GM21576 (cell line): ENCODE measurements around the gene PCTP.

ENCODE experiments used
- ATAC-seq: cut with Tn5 transposase; IDR thresholded peaks from one replicate; pipeline ENCODE4 v1.9.1; 2021; ENCODE audit warnings: mild to moderate bottlenecking, moderate library complexity; ENCODE audit not compliant: unreplicated experiment

PCTP gene

GRCh38 chr17:55785181-55785580, 34.3 kb downstream of the PCTP start:
- ATAC-seq, result no peak

DNA sequence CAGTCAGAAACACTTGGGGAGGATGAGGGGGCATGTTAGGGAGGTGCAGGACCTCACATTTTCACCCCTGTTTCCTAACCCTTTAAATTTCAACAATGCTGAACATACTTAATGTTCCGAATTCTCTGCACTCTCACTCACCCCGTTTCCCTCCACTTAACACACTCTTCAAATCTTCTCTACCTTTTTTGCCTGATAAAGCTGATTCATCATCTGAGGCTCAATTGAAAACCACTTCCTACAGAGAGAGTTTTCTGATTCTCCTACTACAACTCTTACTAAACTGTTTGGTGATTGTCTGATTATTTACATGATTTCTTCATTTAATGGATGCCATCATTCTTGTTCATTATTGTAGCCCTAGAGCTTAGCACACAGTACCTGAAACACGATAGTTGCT, 42.4 kb downstream of the PCTP start:
- ATAC-seq, result no peak

DNA sequence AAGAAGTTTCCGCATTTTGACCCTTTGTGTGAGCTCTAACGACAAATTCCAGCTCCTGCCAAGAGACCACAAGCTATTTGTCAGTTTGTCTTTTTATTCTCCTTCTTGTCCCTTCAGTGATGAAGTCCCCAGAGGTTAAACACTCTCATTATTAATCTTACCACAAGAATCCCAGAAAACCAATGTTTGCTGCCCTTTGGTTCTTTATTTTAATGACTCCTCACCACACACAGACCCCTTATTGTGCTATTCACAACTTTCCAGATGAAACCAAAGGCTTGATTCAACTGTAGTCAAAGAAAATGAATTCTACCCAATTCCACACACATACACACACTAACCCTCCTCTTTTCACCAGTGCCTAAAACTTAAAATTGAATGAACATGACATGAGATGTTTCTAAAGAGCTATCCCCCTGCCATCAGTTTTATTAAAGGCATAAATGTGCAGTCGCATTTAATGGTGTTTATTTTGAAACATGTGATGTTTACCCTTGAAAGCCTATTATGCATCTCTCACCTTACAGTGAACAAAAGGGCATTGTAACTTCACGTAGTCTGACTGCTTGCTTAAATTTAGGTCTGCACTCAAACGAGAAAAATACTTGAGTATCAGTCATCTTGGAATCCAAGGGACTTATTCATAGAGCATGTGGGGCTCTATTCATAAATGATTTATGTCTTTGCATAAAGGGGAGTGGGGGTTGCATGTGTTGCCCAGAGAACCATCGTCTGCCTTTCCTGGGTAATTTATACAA, 44.1 kb downstream of the PCTP start:
- no peak for ATAC-seq

- ATAC-seq, result no peak
Measured at GRCh38 chr17:55806745-55807495, 56.1 kb downstream of the PCTP start.

DNA sequence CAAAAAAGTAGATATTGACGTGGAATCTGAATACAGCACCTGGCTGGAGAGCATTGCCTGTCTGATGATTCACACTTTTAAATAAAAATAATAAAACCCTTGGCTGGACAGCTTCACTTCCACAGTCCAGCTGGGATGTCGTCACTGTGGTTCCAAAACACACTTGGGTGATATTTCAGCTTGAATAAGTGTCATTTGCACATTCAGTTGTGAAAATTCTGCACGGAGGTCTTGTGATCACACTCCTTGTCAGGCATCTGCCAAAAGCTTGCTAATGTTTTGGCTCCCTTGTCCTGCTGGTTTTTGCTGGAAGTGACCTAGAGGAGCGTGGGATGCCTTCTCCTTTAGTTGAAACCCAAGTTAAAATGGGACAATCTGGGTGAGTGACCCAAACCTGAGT, 60.7 kb downstream of the PCTP start:
- ATAC-seq, result no peak

DNA sequence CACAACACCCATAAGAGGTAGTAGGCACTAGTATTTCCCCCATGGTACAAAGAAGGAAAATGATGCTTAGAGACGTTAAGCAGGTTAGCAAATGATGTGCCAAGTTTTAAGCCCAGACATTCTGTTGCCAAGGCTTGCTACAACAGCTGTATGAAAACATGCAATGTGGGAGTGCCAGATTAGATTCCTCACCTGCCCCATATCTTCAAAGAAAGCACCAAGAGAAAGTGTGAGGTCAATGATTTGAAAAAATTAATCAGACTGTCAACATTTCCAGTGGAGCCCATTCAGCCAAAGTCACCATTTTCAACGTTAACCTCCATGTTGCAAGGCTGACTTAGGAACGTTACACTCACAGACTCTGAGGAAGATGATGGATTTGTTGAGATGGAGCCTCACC, 61.5 kb downstream of the PCTP start:
- no peak for ATAC-seq

GRCh38 chr17:55813944-55814343, 63.1 kb downstream of the PCTP start:
- no peak for ATAC-seq

DNA sequence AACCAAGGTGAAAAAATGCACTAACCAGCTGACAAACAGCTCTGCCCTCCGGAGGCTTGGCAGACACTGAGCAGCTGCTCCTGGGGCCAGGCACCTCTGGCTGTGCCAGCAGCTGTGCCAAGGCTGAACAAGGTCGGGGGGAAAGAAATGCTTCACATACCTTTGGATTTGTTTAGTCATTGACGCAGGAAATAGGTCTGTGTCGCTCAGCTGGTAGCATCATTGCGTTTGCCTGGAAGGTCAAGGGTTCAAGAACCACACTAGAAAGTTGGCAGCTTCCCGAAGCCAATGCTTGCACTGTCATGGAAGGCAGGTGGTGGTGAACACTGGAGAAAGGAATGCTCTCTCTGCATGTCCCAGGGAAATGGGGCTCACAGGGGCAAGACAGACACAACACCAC, 63.5 kb downstream of the PCTP start:
- no peak for ATAC-seq

DNA sequence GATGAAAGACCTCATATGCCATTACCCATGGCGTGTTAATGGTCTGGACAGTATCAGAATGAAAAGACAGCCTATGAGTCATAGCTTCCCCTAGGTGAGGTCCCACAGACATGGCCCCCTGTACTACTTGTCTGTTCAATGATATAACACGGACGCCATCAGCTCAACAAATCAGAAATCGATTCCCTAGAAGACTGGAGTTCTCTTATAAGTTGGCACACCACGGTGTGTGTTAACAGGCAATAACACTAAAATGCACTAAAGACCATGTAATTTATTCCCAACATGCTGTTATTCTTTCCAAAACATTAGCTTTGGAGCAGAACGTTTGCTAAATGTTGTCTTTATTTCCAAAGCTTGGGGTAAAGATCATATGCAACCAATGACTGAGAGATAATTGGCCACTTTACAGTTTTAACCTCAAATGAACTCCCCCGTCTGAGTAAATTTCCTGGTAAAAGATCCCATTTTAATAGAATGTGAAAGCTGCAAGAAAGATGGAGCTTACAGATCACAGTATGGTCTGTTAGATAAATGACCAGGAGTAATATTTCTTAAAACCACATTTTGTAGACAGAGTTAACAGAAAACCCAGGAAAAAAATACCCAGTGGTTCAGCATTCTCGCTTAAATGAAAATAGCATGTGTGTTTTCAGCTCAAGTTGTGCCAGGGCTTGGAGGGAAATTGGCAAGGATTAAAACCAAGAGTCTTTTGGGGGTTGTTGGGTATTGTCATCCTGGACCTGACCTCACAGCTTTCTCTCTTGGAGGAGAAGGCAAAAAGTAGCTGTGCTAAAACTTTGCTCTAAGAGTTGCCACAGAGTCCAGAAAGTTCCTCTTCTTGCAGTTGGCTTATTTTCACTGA, 65.9 kb downstream of the PCTP start:
- no peak for ATAC-seq

- ATAC-seq, result no peak
Measured at GRCh38 chr17:55817397-55817709, 66.5 kb downstream of the PCTP start.

- no peak for ATAC-seq
Measured at GRCh38 chr17:55818026-55818425, 67.2 kb downstream of the PCTP start.

GRCh38 chr17:55818451-55819375, 67.9 kb downstream of the PCTP start:
- ATAC-seq, result no peak

DNA sequence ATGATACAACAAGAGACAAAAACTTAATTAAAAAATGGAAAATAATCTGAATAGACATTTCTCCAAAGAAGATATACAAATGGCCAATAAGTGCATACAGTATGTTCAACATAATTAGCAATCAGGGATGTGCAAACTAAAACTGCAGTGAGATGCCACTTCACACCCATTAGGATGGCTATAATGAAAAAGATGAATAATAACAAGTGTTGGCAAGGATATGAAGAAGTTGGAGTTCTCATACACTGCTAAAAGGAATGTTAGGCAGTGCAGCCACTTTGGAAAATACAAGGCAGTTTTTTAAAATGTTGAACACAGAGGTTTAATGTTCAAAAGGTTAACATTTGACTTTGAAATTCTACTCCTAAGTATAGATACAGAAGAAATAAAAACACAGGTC, 69.8 kb downstream of the PCTP start:
- no peak for ATAC-seq

DNA sequence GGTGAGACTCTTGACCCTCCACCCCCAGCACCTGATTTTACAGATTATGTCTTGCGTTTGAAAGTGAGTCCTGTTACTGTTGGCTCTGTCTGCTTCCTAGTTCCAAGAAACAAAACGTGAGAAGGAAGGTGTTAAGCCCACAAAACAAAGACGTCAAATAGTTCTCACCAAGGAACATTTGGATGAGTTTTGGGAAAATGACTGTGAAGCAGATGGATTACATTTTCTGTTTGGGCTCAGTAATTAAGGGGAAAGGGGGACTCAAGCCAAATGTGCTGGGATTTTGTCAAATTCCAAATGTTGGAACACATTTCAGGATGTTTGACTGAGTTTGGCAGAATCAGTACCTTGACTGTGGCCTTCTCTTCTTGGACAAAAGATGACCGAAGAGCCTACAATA, 71.2 kb downstream of the PCTP start:
- no peak for ATAC-seq

GRCh38 chr17:55825213-55825612, 74.4 kb downstream of the PCTP start:
- ATAC-seq, result no peak
